Neural progenitor cell (in vitro differentiated cells): ENCODE data around the gene CREB5. TPM values are rescaled to one million over a fixed set of nuclear protein-coding genes. Genes with fewer than 3 reads are reported as not detected.

Experiments
- DNase-seq: peaks from one replicate; pipeline ENCODE4 v3.0.0-alpha.2; 2016; ENCODE audit warnings: low spot score
- H2AFZ ChIP-seq: fragments of 200-600 bp; sonication (generic); replicated peaks from 2 replicates; pipeline ENCODE4 v1.6.1; 2016; ENCODE audit warnings: antibody characterized with exemption
- H3F3A ChIP-seq: fragments of 200-600 bp; sonication (generic); 2 replicates; pipeline ENCODE4 v1.6.1; 2016; ENCODE audit warnings: antibody characterized with exemption, low read depth
- H3K27ac ChIP-seq: fragments of 200-600 bp; sonication (generic); 2 replicates; pipeline ENCODE4 v1.5.1; 2016; ENCODE audit warnings: mild to moderate bottlenecking
- H3K27me3 ChIP-seq: fragments of 200-600 bp; sonication (generic); 2 replicates; pipeline ENCODE4 v1.6.1; 2016; ENCODE audit warnings: mild to moderate bottlenecking, moderate library complexity
- H3K36me3 ChIP-seq: fragments of 200-600 bp; sonication (generic); 2 replicates; pipeline ENCODE4 v1.5.1; 2016
- H3K4me1 ChIP-seq: fragments of 200-600 bp; sonication (generic); 2 replicates; pipeline ENCODE4 v1.6.1; 2016; ENCODE audit warnings: mixed run types
- H3K4me2 ChIP-seq: fragments of 200-600 bp; sonication (generic); 2 replicates; pipeline ENCODE4 v1.6.1; 2016
- H3K4me3 ChIP-seq: fragments of 200-600 bp; sonication (generic); 2 replicates; pipeline ENCODE4 v1.5.1; 2016
- H3K79me2 ChIP-seq: fragments of 200-600 bp; sonication (generic); 2 replicates; pipeline ENCODE4 v1.6.1; 2016; ENCODE audit warnings: low read depth
- H3K9ac ChIP-seq: fragments of 200-600 bp; sonication (generic); 2 replicates; pipeline ENCODE4 v1.6.1; 2016
- H3K9me3 ChIP-seq: fragments of 200-600 bp; sonication (generic); 2 replicates; pipeline ENCODE4 v1.5.1; 2016; ENCODE audit warnings: low read depth
- H4K20me1 ChIP-seq: fragments of 200-600 bp; sonication (generic); 2 replicates; pipeline ENCODE4 v1.6.1; 2016; ENCODE audit warnings: low read depth
- H3K27ac Mint-ChIP-seq: 3 replicates; pipeline ENCODE4 v1.8.0; 2021; ENCODE audit warnings: mixed read lengths
- H3K27me3 Mint-ChIP-seq: 2 replicates; pipeline ENCODE4 v1.8.0; 2022; ENCODE audit warnings: low read depth, mild to moderate bottlenecking, inconsistent platforms, moderate library complexity, mixed read lengths; ENCODE audit not compliant: insufficient read depth
- H3K36me3 Mint-ChIP-seq: 3 replicates; pipeline ENCODE4 v1.8.0; 2021; ENCODE audit warnings: mixed read lengths
- H3K4me1 Mint-ChIP-seq: 3 replicates; pipeline ENCODE4 v1.8.0; 2021; ENCODE audit warnings: mixed read lengths
- H3K4me3 Mint-ChIP-seq: 3 replicates; pipeline ENCODE4 v1.8.0; 2021; ENCODE audit warnings: mild to moderate bottlenecking, moderate library complexity, mixed read lengths
- H3K9me3 Mint-ChIP-seq: 3 replicates; pipeline ENCODE4 v1.8.0; 2020; ENCODE audit warnings: mixed read lengths
- CTCF ChIP-seq: fragments of 200-600 bp; sonication (generic); IDR thresholded peaks from 2 replicates; pipeline ENCODE4 v1.5.1; 2017; ENCODE audit warnings: antibody characterized with exemption, mild to moderate bottlenecking
- EZH2 ChIP-seq: fragments of 200-600 bp; sonication (generic); IDR thresholded peaks from 2 replicates; pipeline ENCODE4 v1.6.1; 2017; ENCODE audit warnings: antibody characterized with exemption, mild to moderate bottlenecking, moderate library complexity
- EZH2phosphoT487 ChIP-seq: fragments of 200-600 bp; sonication (generic); IDR thresholded peaks from 2 replicates; pipeline ENCODE4 v1.6.1; 2017; ENCODE audit warnings: antibody characterized with exemption
- total RNA-seq: library from RNA; depleted of rRNA; stranded (reverse); fragments of >200 nt; gene quantifications from 2 replicates; pipeline ENCODE4 v1.2.3, GENCODE V29; 2015; ENCODE audit warnings: low replicate concordance

Gene CREB5
- total RNA-seq, 1 donor from 2014 or later: 1.2 TPM

- Histone ChIP-seq H3K4me2 (no peak overlapping the region), H4K20me1 (no peaks in the 10 kb centered on the region), H3K27ac (no peak overlapping the region), H3K27me3 (no peaks in the 10 kb centered on the region), H3F3A (no peaks in the 10 kb centered on the region), H3K4me1 (peaks cover 5% of the 10 kb centered on the region), H2AFZ (no peak overlapping the region), H3K36me3 (no peaks in the 10 kb centered on the region), H3K9me3 (no peaks in the 10 kb centered on the region), H3K4me3 (no peak overlapping the region), H3K79me2 (no peaks in the 10 kb centered on the region), H3K9ac (no peak overlapping the region)
- Mint-ChIP-seq H3K27ac (no peak overlapping the region), H3K9me3 (no peaks in the 10 kb centered on the region), H3K4me1 (peaks cover 22% of the 10 kb centered on the region), H3K27me3 (peaks cover 3% of the 10 kb centered on the region), H3K36me3 (no peaks in the 10 kb centered on the region), H3K4me3 (no peak overlapping the region)
- peak; percentile 7 for DNase-seq
- TF ChIP-seq EZH2phosphoT487 (no peak), CTCF (no peak), EZH2 (no peak)
These were observed 174.9 kb downstream of the CREB5 start for GRCh38 chr7:28587211-28587610.

DNA sequence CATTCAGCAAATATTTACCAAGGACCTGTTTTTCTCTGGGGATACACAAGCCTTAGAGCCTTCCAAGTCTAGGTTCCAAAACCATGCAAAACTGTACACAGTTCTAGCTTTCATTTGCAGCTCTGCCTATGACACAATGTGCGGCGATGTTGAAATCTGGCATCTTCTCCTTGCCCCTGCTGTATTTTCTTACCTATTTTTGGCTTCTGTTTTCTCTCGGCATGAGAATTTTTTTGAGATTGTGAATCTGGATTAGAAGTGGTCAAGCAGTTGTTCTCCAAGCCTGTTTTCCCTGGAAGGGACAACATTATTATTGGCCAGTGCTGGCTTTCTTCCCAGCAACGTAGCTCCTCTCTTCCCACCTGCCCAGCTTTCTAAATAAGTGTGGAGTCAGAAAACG is 176.3 kb downstream of the CREB5 start:
- no peaks in the 10 kb centered on the region for H3K27me3 ChIP-seq
- no peaks in the 10 kb centered on the region for H3K79me2 ChIP-seq
- Mint-ChIP-seq H3K9me3 (no peaks in the 10 kb centered on the region), H3K36me3 (no peaks in the 10 kb centered on the region), H3K4me3 (no peak overlapping the region), H3K27ac (no peak overlapping the region), H3K27me3 (peaks cover 6% of the 10 kb centered on the region), H3K4me1 (peaks cover 26% of the 10 kb centered on the region)
- no peak overlapping the region for H3K9ac ChIP-seq
- H3K4me2 ChIP-seq: no peak overlapping the region
- no peaks in the 10 kb centered on the region for H3K36me3 ChIP-seq
- no peak overlapping the region for H3K4me3 ChIP-seq
- H3K4me1 ChIP-seq: peaks cover 5% of the 10 kb centered on the region
- H3K27ac ChIP-seq: no peak overlapping the region
- no peaks in the 10 kb centered on the region for H4K20me1 ChIP-seq
- DNase-seq: no peak
- no peak for TF ChIP-seq EZH2phosphoT487
- TF ChIP-seq CTCF: no peak
- TF ChIP-seq EZH2: no peak
- no peaks in the 10 kb centered on the region for H3K9me3 ChIP-seq
- no peak overlapping the region for H2AFZ ChIP-seq
- H3F3A ChIP-seq: no peaks in the 10 kb centered on the region

DNA sequence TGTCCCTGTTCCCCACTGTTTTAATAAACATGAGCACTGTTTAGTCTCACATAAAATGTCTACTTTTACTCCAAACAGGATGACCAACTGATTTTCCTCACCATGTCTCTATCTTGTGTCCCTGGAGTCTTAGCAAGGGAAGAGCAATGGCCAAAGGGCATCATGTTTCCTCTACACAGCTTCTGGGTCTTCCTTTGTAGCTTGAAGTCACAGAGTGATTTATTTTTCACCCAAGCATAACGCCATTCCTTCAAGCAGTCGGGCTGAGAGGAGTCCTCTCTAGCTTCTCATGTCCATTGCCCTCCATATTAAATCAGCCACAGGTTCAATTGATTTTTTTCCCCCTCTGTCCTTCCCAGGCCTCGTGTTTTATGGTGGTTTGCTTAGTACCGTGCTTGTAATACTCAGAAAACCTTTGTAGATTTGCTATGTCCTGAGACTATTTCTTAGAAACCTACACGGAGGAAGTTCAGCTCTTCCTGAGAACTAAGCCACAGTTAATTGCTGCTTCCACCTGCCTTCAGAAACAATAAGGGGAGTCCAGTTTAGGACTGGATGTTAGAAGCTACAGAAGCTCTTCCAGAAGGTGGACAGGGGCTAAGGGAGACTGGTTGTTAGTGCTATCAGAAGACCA is 178.8 kb downstream of the CREB5 start:
- Histone ChIP-seq H3K4me1 (no peaks in the 10 kb centered on the region), H3K4me2 (no peak overlapping the region), H3K4me3 (no peak overlapping the region), H3K9me3 (no peaks in the 10 kb centered on the region), H3K9ac (no peak overlapping the region), H3K79me2 (no peaks in the 10 kb centered on the region), H3F3A (no peaks in the 10 kb centered on the region), H4K20me1 (no peaks in the 10 kb centered on the region), H3K27ac (no peak overlapping the region), H3K27me3 (no peaks in the 10 kb centered on the region), H2AFZ (no peak overlapping the region), H3K36me3 (no peaks in the 10 kb centered on the region)
- H3K9me3 Mint-ChIP-seq: no peaks in the 10 kb centered on the region
- no peaks in the 10 kb centered on the region for H3K36me3 Mint-ChIP-seq
- DNase-seq: no peak
- H3K27me3 Mint-ChIP-seq: peaks cover 3% of the 10 kb centered on the region
- peaks cover 20% of the 10 kb centered on the region for H3K4me1 Mint-ChIP-seq
- H3K27ac Mint-ChIP-seq: no peak overlapping the region
- TF ChIP-seq EZH2 (no peak), EZH2phosphoT487 (no peak), CTCF (no peak)
- no peak overlapping the region for H3K4me3 Mint-ChIP-seq
